T47D (cell line): ENCODE data around the gene MEAK7.

Source experiments
- DNase-seq, 2 experiments: peaks; one replicate each; pipeline versions ENCODE4 v3.0.0 to v3.0.0-alpha.2; 2011 to 2012; ENCODE audit warnings: low read depth in 1 of 2, low spot score in 1 of 2
- JUND ChIP-seq: IDR thresholded peaks from 2 replicates; pipeline ENCODE4 v1.6.1; 2012; ENCODE audit warnings: low read depth
- in situ Hi-C: cut with HindIII; loops from 2 replicates; pipeline ENCODE4 v1.10.0; 2016; ENCODE audit warnings: low sequenced_read_pairs, low pct_unique_long_range_greater_than_20kb

MEAK7 gene

GRCh38 chr16:84461029-84461412 lies 43.4 kb downstream of the MEAK7 start:
- DNase-seq = peak in 1 of 2 experiments; percentile 24
- no peak for TF ChIP-seq JUND
- in situ Hi-C loops = no loop called here

- in situ Hi-C loops = no loop called here
- TF ChIP-seq JUND = no peak
- DNase-seq = no peak
Observed at GRCh38 chr16:84460406-84461028, 43.9 kb downstream of the MEAK7 start.

GRCh38 chr16:84459941-84460405 lies 44.5 kb downstream of the MEAK7 start:
- DNase-seq = no peak
- in situ Hi-C loops = no loop called here
- TF ChIP-seq JUND = no peak

- TF ChIP-seq JUND = no peak
- in situ Hi-C loops = no loop called here
- no peak for DNase-seq
Observed at GRCh38 chr16:84459533-84459894, 44.9 kb downstream of the MEAK7 start.

- DNase-seq = no peak
- in situ Hi-C loops = no loop called here
- TF ChIP-seq JUND = no peak
Observed at GRCh38 chr16:84458606-84459532, 45.6 kb downstream of the MEAK7 start.

GRCh38 chr16:84455031-84455430 lies 49.4 kb downstream of the MEAK7 start:
- DNase-seq = no peak
- TF ChIP-seq JUND = no peak
- in situ Hi-C loops = no loop called here
